Hepatocyte (in vitro differentiated cells): Measurements from ENCODE around the gene NPAS3.

Experiments used
- EZH2 ChIP-seq: fragments of 200-600 bp; sonication (generic); IDR thresholded peaks from 2 replicates; pipeline ENCODE4 v1.6.1; 2016; ENCODE audit warnings: antibody characterized with exemption, mild to moderate bottlenecking, borderline replicate concordance
- TF ChIP-seq, protein P1 (sequence below): fragments of 200-600 bp; sonication (generic); IDR thresholded peaks from 2 replicates; pipeline ENCODE4 v1.5.1; 2016; ENCODE audit warnings: antibody characterized with exemption, mild to moderate bottlenecking; ENCODE audit not compliant: poor library complexity

DNA sequence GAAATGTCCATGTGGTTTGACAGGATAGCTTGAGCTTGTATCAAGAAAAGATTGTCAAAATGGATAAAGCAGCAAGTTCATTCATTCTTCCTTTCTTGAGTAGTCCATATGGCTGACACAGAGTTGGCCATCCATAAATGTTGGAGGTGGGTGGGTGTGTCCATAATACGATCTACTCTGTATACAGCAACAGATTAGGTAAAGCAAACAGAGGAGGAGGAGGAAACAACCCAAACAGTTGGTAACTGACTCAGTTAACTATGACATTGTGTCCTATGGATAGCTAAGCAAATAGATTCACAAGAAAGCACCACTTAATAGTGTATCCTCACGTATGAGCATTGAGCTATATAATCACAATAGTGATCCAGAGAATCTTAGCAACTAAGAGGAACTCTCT is 868.2 kb downstream of the NPAS3 start:
- TF ChIP-seq, protein P1, sequence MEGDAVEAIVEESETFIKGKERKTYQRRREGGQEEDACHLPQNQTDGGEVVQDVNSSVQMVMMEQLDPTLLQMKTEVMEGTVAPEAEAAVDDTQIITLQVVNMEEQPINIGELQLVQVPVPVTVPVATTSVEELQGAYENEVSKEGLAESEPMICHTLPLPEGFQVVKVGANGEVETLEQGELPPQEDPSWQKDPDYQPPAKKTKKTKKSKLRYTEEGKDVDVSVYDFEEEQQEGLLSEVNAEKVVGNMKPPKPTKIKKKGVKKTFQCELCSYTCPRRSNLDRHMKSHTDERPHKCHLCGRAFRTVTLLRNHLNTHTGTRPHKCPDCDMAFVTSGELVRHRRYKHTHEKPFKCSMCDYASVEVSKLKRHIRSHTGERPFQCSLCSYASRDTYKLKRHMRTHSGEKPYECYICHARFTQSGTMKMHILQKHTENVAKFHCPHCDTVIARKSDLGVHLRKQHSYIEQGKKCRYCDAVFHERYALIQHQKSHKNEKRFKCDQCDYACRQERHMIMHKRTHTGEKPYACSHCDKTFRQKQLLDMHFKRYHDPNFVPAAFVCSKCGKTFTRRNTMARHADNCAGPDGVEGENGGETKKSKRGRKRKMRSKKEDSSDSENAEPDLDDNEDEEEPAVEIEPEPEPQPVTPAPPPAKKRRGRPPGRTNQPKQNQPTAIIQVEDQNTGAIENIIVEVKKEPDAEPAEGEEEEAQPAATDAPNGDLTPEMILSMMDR = no peak
- no peak for TF ChIP-seq EZH2
